ENCODE results near the gene MCC. TPM values are rescaled to one million over a fixed set of nuclear protein-coding genes. Genes with fewer than 3 reads are reported as not detected.

Gene MCC
- total RNA-seq, 1 donor from 2014 or later = 14.0 TPM

DNA sequence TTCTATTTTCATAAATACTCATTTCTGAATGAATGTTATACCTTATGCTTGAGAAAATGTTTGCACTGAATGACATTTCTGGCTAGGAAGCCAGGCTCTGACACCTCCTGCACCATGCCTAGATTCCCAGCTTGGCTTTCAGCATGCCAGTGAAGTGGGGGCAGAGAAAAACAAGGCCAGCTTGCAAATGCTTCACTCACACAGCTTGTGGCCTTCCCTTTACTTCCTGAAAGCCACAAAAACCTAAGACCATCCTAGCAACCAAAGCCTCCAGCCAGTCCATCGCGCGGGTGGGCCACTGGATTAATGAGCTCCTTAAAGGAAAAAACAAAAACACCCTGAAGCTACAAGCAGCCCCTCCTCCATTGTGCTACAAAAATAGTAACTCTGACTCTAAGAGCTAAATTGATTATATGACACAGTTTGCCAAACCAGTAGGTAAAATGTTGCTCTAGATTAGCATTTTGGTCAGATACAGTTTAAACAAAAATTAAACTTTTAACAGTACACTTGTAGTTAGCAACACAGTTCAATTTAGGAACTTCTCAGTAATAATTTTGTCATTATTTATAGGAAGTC is 213.3 kb downstream of the MCC start:
- no peak for DNase-seq (ENCODE audit: extremely low spot score, unreplicated experiment)
- Mint-ChIP-seq H3K4me1 (ENCODE audit: unreplicated experiment) (peaks cover 25% of the 10 kb centered on the region), H3K27ac (ENCODE audit: unreplicated experiment) (no peak overlapping the region), H3K9me3 (ENCODE audit: unreplicated experiment) (no peaks in the 10 kb centered on the region), H3K27me3 (ENCODE audit: unreplicated experiment) (no peaks in the 10 kb centered on the region), H3K36me3 (ENCODE audit: unreplicated experiment) (no peaks in the 10 kb centered on the region), H3K4me3 (ENCODE audit: unreplicated experiment) (no peak overlapping the region)
- TF ChIP-seq, protein P1, sequence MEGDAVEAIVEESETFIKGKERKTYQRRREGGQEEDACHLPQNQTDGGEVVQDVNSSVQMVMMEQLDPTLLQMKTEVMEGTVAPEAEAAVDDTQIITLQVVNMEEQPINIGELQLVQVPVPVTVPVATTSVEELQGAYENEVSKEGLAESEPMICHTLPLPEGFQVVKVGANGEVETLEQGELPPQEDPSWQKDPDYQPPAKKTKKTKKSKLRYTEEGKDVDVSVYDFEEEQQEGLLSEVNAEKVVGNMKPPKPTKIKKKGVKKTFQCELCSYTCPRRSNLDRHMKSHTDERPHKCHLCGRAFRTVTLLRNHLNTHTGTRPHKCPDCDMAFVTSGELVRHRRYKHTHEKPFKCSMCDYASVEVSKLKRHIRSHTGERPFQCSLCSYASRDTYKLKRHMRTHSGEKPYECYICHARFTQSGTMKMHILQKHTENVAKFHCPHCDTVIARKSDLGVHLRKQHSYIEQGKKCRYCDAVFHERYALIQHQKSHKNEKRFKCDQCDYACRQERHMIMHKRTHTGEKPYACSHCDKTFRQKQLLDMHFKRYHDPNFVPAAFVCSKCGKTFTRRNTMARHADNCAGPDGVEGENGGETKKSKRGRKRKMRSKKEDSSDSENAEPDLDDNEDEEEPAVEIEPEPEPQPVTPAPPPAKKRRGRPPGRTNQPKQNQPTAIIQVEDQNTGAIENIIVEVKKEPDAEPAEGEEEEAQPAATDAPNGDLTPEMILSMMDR (IDR thresholded peaks at IDR 0.05) = no peak

DNA sequence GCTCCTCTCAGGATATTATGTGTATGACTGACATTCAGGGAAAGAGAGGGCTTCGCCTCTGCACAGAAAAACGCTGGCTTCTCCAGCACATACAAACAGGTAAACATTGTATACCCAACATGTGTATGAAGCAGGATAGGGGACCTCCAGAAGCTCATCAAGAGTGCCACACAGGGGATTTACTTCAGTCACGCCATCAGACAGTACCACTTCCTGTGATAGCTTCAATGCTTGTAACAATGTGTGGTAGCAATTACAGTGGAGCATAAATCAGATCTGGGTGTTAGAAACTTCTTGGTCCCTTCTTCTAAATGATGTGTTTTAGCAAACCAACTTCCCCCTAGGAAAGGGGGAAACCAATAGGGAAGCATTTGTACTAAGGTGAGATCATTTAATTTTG is 214.3 kb downstream of the MCC start:
- Mint-ChIP-seq H3K36me3 (ENCODE audit: unreplicated experiment) (no peaks in the 10 kb centered on the region), H3K27ac (ENCODE audit: unreplicated experiment) (no peak overlapping the region), H3K4me3 (ENCODE audit: unreplicated experiment) (no peak overlapping the region), H3K27me3 (ENCODE audit: unreplicated experiment) (no peaks in the 10 kb centered on the region), H3K4me1 (ENCODE audit: unreplicated experiment) (peaks cover 25% of the 10 kb centered on the region), H3K9me3 (ENCODE audit: unreplicated experiment) (no peaks in the 10 kb centered on the region)
- TF ChIP-seq, protein P1 (IDR thresholded peaks at IDR 0.05) = no peak
- DNase-seq (ENCODE audit: extremely low spot score, unreplicated experiment) = no peak

DNA sequence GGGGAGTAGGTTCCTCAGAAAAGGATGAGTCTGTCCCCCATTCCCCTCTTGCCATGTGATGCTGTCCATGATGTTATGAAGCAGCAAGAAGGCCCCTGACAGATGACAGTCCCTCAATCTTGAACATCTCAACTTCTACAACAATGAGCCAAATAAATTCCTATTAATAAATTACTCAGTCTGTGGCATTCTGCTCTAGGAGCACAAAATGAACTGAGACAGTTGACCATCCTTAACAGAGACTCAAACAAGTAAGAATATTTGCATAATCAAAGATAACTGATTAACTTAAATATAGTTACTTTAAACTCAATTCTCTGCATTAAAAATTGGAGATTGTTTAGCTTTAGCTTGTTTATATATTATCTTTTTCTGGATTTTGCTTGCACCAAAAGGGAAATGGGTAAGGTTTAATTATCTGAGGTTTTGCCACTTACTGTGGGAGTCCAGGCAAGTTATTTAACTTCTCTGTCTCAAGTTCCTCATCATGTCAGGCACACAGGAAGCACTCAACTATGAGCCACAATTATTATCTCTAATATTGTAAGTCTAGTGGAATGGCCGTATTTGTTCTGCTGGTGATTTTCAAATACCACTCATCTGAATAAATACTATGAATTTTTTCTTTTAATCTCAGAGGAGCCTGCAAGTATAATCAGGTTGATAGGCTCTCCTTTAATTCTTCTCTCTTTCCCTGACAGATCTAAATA is 216.4 kb downstream of the MCC start:
- DNase-seq (ENCODE audit: extremely low spot score, unreplicated experiment) = no peak
- Mint-ChIP-seq H3K36me3 (ENCODE audit: unreplicated experiment) (no peaks in the 10 kb centered on the region), H3K27me3 (ENCODE audit: unreplicated experiment) (no peaks in the 10 kb centered on the region), H3K4me1 (ENCODE audit: unreplicated experiment) (peaks cover 25% of the 10 kb centered on the region), H3K4me3 (ENCODE audit: unreplicated experiment) (no peak overlapping the region), H3K9me3 (ENCODE audit: unreplicated experiment) (no peaks in the 10 kb centered on the region), H3K27ac (ENCODE audit: unreplicated experiment) (no peak overlapping the region)
- TF ChIP-seq, protein P1 (IDR thresholded peaks at IDR 0.05) = no peak

DNA sequence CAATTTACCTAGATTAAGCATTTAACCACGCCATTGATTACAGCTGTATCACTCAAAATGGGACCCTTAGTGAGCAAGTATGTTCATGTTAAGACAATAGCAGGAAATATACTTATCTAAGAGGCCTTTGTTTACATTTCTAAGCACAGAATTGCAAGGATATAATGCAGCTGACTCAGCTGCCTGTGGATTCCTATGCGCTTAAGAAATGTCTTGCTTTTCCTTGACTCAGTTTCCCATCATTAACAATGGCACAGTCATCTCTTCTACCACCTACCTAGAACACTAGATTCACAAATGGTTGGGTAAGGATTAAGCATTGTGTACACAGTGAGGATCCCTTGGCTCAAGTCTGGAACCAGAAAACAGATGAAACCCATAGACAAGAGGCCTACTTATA is 217.2 kb downstream of the MCC start:
- Mint-ChIP-seq H3K4me1 (ENCODE audit: unreplicated experiment) (peaks cover 21% of the 10 kb centered on the region), H3K27ac (ENCODE audit: unreplicated experiment) (no peak overlapping the region)

DNA sequence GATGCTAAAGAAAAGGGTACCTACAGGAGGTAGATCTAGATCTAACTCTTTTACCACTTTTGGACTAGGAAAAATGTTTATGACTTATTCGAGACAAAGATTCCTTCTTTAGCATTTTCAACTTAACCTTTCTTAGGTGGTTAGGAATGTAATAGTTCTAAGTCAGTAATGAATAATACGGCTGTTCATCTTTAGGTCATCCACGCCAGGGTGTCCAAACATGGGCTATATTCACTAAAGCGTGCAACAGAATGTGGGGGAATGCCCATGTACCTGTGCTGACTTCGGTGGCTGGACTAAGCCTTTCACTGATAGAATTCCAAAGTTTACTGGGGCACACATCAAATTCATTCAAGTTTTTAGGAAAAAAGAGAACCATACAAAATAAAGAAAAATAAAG is 218.2 kb downstream of the MCC start:
- no peak overlapping the region for H3K4me3 Mint-ChIP-seq (ENCODE audit: unreplicated experiment)
- peaks cover 15% of the 10 kb centered on the region for H3K4me1 Mint-ChIP-seq (ENCODE audit: unreplicated experiment)
- TF ChIP-seq, protein P1 (IDR thresholded peaks at IDR 0.05) = no peak
- no peaks in the 10 kb centered on the region for H3K27me3 Mint-ChIP-seq (ENCODE audit: unreplicated experiment)
- H3K27ac Mint-ChIP-seq (ENCODE audit: unreplicated experiment) = no peak overlapping the region
- no peaks in the 10 kb centered on the region for H3K36me3 Mint-ChIP-seq (ENCODE audit: unreplicated experiment)
- no peak for DNase-seq (ENCODE audit: extremely low spot score, unreplicated experiment)
- H3K9me3 Mint-ChIP-seq (ENCODE audit: unreplicated experiment) = no peaks in the 10 kb centered on the region

More for the DNA sequence above, 217.2 kb downstream of the MCC start:
- H3K9me3 Mint-ChIP-seq (ENCODE audit: unreplicated experiment) = no peaks in the 10 kb centered on the region
- no peak for DNase-seq (ENCODE audit: extremely low spot score, unreplicated experiment)
- H3K27me3 Mint-ChIP-seq (ENCODE audit: unreplicated experiment) = no peaks in the 10 kb centered on the region
- H3K36me3 Mint-ChIP-seq (ENCODE audit: unreplicated experiment) = no peaks in the 10 kb centered on the region
- no peak overlapping the region for H3K4me3 Mint-ChIP-seq (ENCODE audit: unreplicated experiment)
- TF ChIP-seq, protein P1 (IDR thresholded peaks at IDR 0.05) = no peak

Measured in osteocyte (in vitro differentiated cells).